Effector CD4-positive, alpha-beta T cell (primary cell): Measurements from ENCODE around the gene FARS2.

Experiments used
- DNase-seq: peaks from one replicate; pipeline ENCODE4 v3.0.0-alpha.2; 2020

FARS2 gene

GRCh38 chr6:5249451-5250122 is 11.7 kb upstream of the FARS2 start:
- DNase-seq, result no peak

GRCh38 chr6:5250451-5250850 is 10.9 kb upstream of the FARS2 start:
- DNase-seq, result no peak

- DNase-seq, result no peak
These were observed 10.4 kb upstream of the FARS2 start for GRCh38 chr6:5250911-5251310.

- no peak for DNase-seq
These were observed 4.4 kb upstream of the FARS2 start for GRCh38 chr6:5256952-5257351.

- DNase-seq, result no peak
These were observed 3.9 kb upstream of the FARS2 start for GRCh38 chr6:5257400-5257799.

- no peak for DNase-seq
These were observed 1.9 kb upstream of the FARS2 start for GRCh38 chr6:5259428-5259827.

GRCh38 chr6:5260111-5260620 is 1.1 kb upstream of the FARS2 start:
- peak; percentile 71 for DNase-seq

- DNase-seq, result no peak
These were observed 314 bp downstream of the FARS2 start for GRCh38 chr6:5261545-5262109.

GRCh38 chr6:5266423-5266822 is 5.1 kb downstream of the FARS2 start:
- no peak for DNase-seq

- DNase-seq, result no peak
These were observed 8.9 kb downstream of the FARS2 start for GRCh38 chr6:5270093-5270680.

GRCh38 chr6:5271926-5272325 is 10.6 kb downstream of the FARS2 start:
- no peak for DNase-seq

GRCh38 chr6:5274231-5274630 is 12.9 kb downstream of the FARS2 start:
- DNase-seq, result no peak

- DNase-seq, result no peak
These were observed 14.2 kb downstream of the FARS2 start for GRCh38 chr6:5275497-5275896.

GRCh38 chr6:5276581-5276980 is 15.3 kb downstream of the FARS2 start:
- no peak for DNase-seq

GRCh38 chr6:5277589-5277988 is 16.3 kb downstream of the FARS2 start:
- no peak for DNase-seq

- no peak for DNase-seq
These were observed 16.7 kb downstream of the FARS2 start for GRCh38 chr6:5278047-5278446.

GRCh38 chr6:5278565-5279120 is 17.3 kb downstream of the FARS2 start:
- DNase-seq, result no peak

- DNase-seq, result no peak
These were observed 18.6 kb downstream of the FARS2 start for GRCh38 chr6:5279891-5280338.

- no peak for DNase-seq
These were observed 19.6 kb downstream of the FARS2 start for GRCh38 chr6:5280920-5281319.

- no peak for DNase-seq
These were observed 20.9 kb downstream of the FARS2 start for GRCh38 chr6:5282191-5282623.

GRCh38 chr6:5285081-5285480 is 23.8 kb downstream of the FARS2 start:
- no peak for DNase-seq

GRCh38 chr6:5285526-5285925 is 24.2 kb downstream of the FARS2 start:
- DNase-seq, result no peak

- no peak for DNase-seq
These were observed 25.5 kb downstream of the FARS2 start for GRCh38 chr6:5286780-5287179.
